NB4 (cell line): Measurements from ENCODE around the gene ESYT2.

Source experiments
- DNase-seq: peaks from one replicate; pipeline ENCODE4 v3.0.0; 2010; ENCODE audit warnings: low read depth
- H3K4me3 ChIP-seq: one replicate; pipeline ENCODE4 v1.5.1; 2011; ENCODE audit warnings: mild to moderate bottlenecking, low read depth, low read length, moderate library complexity
- CTCF ChIP-seq: IDR thresholded peaks from one replicate; pipeline ENCODE4 v1.5.1; 2012; ENCODE audit warnings: low read depth, low read length
- MAX ChIP-seq: IDR thresholded peaks from 2 replicates; pipeline ENCODE4 v1.6.1; 2011; ENCODE audit warnings: low read depth, low read length
- MYC ChIP-seq: IDR thresholded peaks from 2 replicates; pipeline ENCODE4 v1.6.1; 2011; ENCODE audit warnings: low read depth, low read length
- POLR2A ChIP-seq: IDR thresholded peaks from 2 replicates; pipeline ENCODE4 v1.6.1; 2011; ENCODE audit warnings: mild to moderate bottlenecking; ENCODE audit not compliant: insufficient read length; ENCODE audit errors: extremely low read depth

The ESYT2 gene

GRCh38 chr7:158815800-158816128 lies 13.5 kb downstream of the ESYT2 start:
- H3K4me3 ChIP-seq, result no peak overlapping the region
- no peak for DNase-seq
- no peak for TF ChIP-seq POLR2A
- TF ChIP-seq CTCF, result no peak
- no peak for TF ChIP-seq MAX

- TF ChIP-seq POLR2A (no peak), MAX (no peak), MYC (no peak), CTCF (no peak)
- no peak overlapping the region for H3K4me3 ChIP-seq
- DNase-seq, result no peak
Measured at GRCh38 chr7:158815083-158815799, 14.1 kb downstream of the ESYT2 start.

GRCh38 chr7:158814637-158815036 lies 14.7 kb downstream of the ESYT2 start:
- H3K4me3 ChIP-seq, result no peak overlapping the region
- TF ChIP-seq MAX (no peak), POLR2A (no peak), CTCF (no peak), MYC (no peak)
- peak; percentile 54 for DNase-seq

GRCh38 chr7:158812684-158813083 lies 16.6 kb downstream of the ESYT2 start:
- no peak for TF ChIP-seq POLR2A
- TF ChIP-seq CTCF, result no peak
- no peak for TF ChIP-seq MAX
- no peak for TF ChIP-seq MYC
- no peak for DNase-seq
- H3K4me3 ChIP-seq, result no peak overlapping the region

GRCh38 chr7:158811894-158812293 lies 17.4 kb downstream of the ESYT2 start:
- TF ChIP-seq CTCF (no peak), MYC (no peak), POLR2A (no peak), MAX (no peak)
- DNase-seq, result peak; percentile 40
- H3K4me3 ChIP-seq, result no peak overlapping the region

- H3K4me3 ChIP-seq, result no peak overlapping the region
- TF ChIP-seq MYC (peak; percentile 68; the same call in 1 of the 2 replicates), MAX (peak; percentile 85), CTCF (no peak), POLR2A (no peak)
- peak; percentile 89 for DNase-seq
Measured at GRCh38 chr7:158811461-158811860, 17.8 kb downstream of the ESYT2 start.
